ENCODE measurements around the gene CDC42BPB. TPM values are rescaled to one million over a fixed set of nuclear protein-coding genes. Genes with fewer than 3 reads are reported as not detected.

Gene CDC42BPB
- total and polyA plus RNA-seq, 2 donors (not counting 1 experiment from before 2014, with no cell fraction given), result 44.8 to 98.3 TPM

DNA sequence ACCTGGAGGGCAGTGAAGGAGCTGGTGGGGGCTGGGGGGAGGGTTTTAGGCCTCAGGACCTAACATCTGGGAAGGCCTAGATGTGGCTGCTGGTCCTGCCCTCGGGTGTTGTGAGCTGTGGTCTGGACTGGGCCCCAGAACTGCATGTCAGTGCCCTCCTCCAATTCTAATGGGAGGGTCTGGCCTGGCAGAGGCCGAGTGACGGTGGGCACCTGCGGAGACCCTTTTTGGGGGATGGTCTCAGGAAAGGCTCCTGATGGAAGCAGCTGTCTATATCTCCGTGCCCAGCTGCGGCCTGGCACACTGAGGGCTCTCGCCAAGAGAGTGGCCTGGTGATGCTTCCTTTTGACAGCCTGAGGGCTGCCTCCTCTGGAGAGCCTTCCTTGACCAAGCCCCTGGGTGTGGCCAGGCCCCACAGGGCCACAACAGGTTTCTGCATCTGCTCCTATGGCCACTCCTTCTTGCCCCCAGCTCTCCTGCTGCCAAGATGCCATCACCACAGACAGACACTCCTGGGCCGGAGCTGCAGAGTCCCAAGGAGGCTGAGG lies 42.5 kb upstream of the CDC42BPB start:
- H3K27me3 ChIP-seq (ENCODE audit: control insufficient read depth, insufficient read depth, low read length), result peaks cover 28% of the 10 kb centered on the region

DNA sequence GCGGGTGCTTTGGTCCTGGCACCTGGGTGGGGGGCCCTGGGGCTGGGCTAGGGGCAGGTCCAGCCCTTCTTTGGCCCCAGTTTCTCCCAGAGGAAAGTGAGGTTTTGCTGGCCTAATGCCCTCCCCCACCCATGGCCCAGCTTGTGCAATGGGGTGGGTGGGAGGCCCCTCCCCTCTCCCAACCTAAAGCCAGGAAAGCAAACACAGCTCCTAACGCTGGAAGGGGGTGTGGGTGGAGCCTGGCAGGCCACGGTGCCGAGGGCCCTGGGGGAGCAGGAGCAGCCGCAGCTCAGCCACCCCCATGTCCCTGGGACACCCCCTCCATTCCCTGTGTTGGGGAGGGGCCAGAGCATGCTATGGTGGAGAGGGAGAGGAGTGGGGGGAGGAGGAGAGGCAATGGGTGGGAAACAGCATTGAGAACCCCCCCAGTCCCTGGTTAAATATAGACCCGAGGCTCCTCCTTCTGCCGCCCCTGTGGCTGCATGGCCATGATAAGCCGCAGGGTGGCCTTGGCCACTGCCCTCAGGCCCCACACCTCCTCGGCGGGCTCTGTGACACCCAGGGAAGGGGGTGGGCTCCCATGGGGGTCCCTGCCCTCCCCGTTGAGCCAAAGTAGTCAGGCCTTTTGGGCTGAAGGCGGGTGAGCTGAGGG lies 41.9 kb upstream of the CDC42BPB start:
- Histone ChIP-seq H4K20me1 (ENCODE audit: control insufficient read depth, extremely low read depth, insufficient read depth, low read length) (no peaks in the 10 kb centered on the region), H3K79me2 (ENCODE audit: control insufficient read depth, insufficient read depth, low read length) (no peaks in the 10 kb centered on the region), H3K4me1 (ENCODE audit: control insufficient read depth, extremely low read depth, insufficient read depth, low read length) (peaks cover 4% of the 10 kb centered on the region), H3K4me2 (ENCODE audit: extremely low read depth, insufficient read depth, low read length) (no peak overlapping the region), H3K27me3 (ENCODE audit: control insufficient read depth, insufficient read depth, low read length) (peaks cover 22% of the 10 kb centered on the region), H2AFZ (ENCODE audit: low read length) (no peak overlapping the region), H3K36me3 (ENCODE audit: control insufficient read depth, insufficient read depth, low read length) (no peaks in the 10 kb centered on the region), H3K9ac (ENCODE audit: insufficient read depth, low read length) (no peak overlapping the region), H3K27ac (ENCODE audit: insufficient read depth, low read length) (no peak overlapping the region), H3K4me3 (replicated peaks in 1 of 4; ENCODE audit: control extremely low read depth in 1 of 4, insufficient read depth in 1 of 4, low read depth in 3 of 4, low read length in 4 of 4) (no peak overlapping the region), H3K9me3 (ENCODE audit: control insufficient read depth, insufficient read depth, low read depth, low read length) (no peaks in the 10 kb centered on the region)
- TF ChIP-seq, protein P1, sequence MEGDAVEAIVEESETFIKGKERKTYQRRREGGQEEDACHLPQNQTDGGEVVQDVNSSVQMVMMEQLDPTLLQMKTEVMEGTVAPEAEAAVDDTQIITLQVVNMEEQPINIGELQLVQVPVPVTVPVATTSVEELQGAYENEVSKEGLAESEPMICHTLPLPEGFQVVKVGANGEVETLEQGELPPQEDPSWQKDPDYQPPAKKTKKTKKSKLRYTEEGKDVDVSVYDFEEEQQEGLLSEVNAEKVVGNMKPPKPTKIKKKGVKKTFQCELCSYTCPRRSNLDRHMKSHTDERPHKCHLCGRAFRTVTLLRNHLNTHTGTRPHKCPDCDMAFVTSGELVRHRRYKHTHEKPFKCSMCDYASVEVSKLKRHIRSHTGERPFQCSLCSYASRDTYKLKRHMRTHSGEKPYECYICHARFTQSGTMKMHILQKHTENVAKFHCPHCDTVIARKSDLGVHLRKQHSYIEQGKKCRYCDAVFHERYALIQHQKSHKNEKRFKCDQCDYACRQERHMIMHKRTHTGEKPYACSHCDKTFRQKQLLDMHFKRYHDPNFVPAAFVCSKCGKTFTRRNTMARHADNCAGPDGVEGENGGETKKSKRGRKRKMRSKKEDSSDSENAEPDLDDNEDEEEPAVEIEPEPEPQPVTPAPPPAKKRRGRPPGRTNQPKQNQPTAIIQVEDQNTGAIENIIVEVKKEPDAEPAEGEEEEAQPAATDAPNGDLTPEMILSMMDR (conservative IDR thresholded peaks at IDR 0.05 in 1 of 2, IDR thresholded peaks at IDR 0.05 in 1 of 2; ENCODE audit: low read depth in 1 of 2, low read length in 2 of 2), result no peak
- no peak for TF ChIP-seq EZH2 (IDR thresholded peaks at IDR 0.05; ENCODE audit: low read length, missing control alignments)
- DNase-seq (ENCODE audit: low read depth in 2 of 2), result no peak

More for the DNA sequence above, 42.5 kb upstream of the CDC42BPB start:
- DNase-seq (ENCODE audit: low read depth in 2 of 2), result no peak
- H4K20me1 ChIP-seq (ENCODE audit: control insufficient read depth, extremely low read depth, insufficient read depth, low read length), result no peaks in the 10 kb centered on the region
- H3K27ac ChIP-seq (ENCODE audit: insufficient read depth, low read length), result no peak overlapping the region
- H3K4me3 ChIP-seq (replicated peaks in 1 of 4; ENCODE audit: control extremely low read depth in 1 of 4, insufficient read depth in 1 of 4, low read depth in 3 of 4, low read length in 4 of 4), result no peak overlapping the region
- H3K79me2 ChIP-seq (ENCODE audit: control insufficient read depth, insufficient read depth, low read length), result no peaks in the 10 kb centered on the region
- TF ChIP-seq, protein P1 (conservative IDR thresholded peaks at IDR 0.05 in 1 of 2, IDR thresholded peaks at IDR 0.05 in 1 of 2; ENCODE audit: low read depth in 1 of 2, low read length in 2 of 2), result no peak
- TF ChIP-seq EZH2 (IDR thresholded peaks at IDR 0.05; ENCODE audit: low read length, missing control alignments), result no peak
- H3K36me3 ChIP-seq (ENCODE audit: control insufficient read depth, insufficient read depth, low read length), result no peaks in the 10 kb centered on the region
- H3K4me2 ChIP-seq (ENCODE audit: extremely low read depth, insufficient read depth, low read length), result no peak overlapping the region
- no peaks in the 10 kb centered on the region for H3K9me3 ChIP-seq (ENCODE audit: control insufficient read depth, insufficient read depth, low read depth, low read length)
- peaks cover 2% of the 10 kb centered on the region for H3K4me1 ChIP-seq (ENCODE audit: control insufficient read depth, extremely low read depth, insufficient read depth, low read length)
- H3K9ac ChIP-seq (ENCODE audit: insufficient read depth, low read length), result no peak overlapping the region
- no peak overlapping the region for H2AFZ ChIP-seq (ENCODE audit: low read length)

DNA sequence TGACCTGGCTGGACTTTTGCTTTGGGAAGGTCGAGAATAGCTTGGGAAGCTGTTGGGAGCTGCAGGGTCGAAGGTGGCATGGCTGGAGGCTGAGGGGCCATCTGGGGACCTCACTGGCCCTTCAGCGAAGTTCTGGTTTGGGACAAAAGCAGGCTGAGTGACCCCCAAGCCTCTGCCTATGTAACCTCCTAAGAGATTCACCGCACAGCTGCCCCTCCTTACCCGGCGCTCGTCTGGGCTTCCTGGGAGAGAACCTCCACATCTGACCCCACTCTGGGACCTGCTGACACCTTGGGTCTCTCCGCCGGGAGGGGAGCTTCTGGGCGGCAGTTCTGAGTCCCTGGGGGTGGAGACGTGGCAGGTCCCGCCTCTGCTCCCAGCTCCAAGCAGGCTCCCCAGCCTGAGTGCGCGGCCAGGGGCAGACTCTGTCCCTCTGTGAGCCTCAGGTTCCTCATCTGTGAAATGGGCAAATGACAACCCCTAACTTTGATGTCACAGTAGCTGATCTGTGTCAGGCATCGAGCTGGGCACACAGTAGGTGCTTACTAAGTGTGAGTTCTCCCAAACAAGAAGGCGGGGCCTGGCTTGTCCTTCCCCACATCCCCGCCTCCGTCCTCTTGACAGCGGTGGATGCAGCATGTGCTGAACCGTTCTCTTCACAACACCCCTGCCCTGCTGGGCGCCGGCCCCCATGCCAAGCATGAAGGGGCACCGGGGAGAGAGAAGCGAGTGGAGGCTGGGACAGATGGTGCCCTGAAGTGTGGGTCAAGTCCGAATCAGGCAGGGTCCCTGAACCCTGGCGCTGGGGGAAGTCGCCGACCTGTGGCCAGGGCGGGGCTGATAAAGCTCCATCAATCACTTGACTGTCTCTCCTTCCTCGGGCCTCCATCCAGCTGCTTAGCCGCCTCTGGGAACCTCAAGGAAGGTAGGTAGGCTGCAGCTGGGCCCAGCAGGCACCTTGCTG lies 40.9 kb upstream of the CDC42BPB start:
- H3K9ac ChIP-seq (ENCODE audit: insufficient read depth, low read length), result no peak overlapping the region
- no peak overlapping the region for H3K4me2 ChIP-seq (ENCODE audit: extremely low read depth, insufficient read depth, low read length)
- no peaks in the 10 kb centered on the region for H3K36me3 ChIP-seq (ENCODE audit: control insufficient read depth, insufficient read depth, low read length)
- H3K27ac ChIP-seq (ENCODE audit: insufficient read depth, low read length), result no peak overlapping the region
- H3K27me3 ChIP-seq (ENCODE audit: control insufficient read depth, insufficient read depth, low read length), result peaks cover 14% of the 10 kb centered on the region
- peaks cover 4% of the 10 kb centered on the region for H3K4me1 ChIP-seq (ENCODE audit: control insufficient read depth, extremely low read depth, insufficient read depth, low read length)
- H3K9me3 ChIP-seq (ENCODE audit: control insufficient read depth, insufficient read depth, low read depth, low read length), result no peaks in the 10 kb centered on the region
- no peaks in the 10 kb centered on the region for H4K20me1 ChIP-seq (ENCODE audit: control insufficient read depth, extremely low read depth, insufficient read depth, low read length)
- no peak for TF ChIP-seq EZH2 (IDR thresholded peaks at IDR 0.05; ENCODE audit: low read length, missing control alignments)
- TF ChIP-seq, protein P1 (conservative IDR thresholded peaks at IDR 0.05 in 1 of 2, IDR thresholded peaks at IDR 0.05 in 1 of 2; ENCODE audit: low read depth in 1 of 2, low read length in 2 of 2), result no peak
- H3K79me2 ChIP-seq (ENCODE audit: control insufficient read depth, insufficient read depth, low read length), result no peaks in the 10 kb centered on the region
- H2AFZ ChIP-seq (ENCODE audit: low read length), result no peak overlapping the region
- DNase-seq (ENCODE audit: low read depth in 2 of 2), result no peak
- no peak overlapping the region for H3K4me3 ChIP-seq (replicated peaks in 1 of 4; ENCODE audit: control extremely low read depth in 1 of 4, insufficient read depth in 1 of 4, low read depth in 3 of 4, low read length in 4 of 4)

Measured in fibroblast of lung (primary cell).